Liver (tissue), 9 donors: ENCODE results near the gene CORO7. TPM values are rescaled to one million over a fixed set of nuclear protein-coding genes. Genes with fewer than 3 reads are reported as not detected.

Source experiments
- DNase-seq: peaks from one replicate; pipeline ENCODE4 v3.0.0-alpha.2; 2017; ENCODE audit warnings: low spot score
- H3K27ac ChIP-seq, 2 donors: one replicate each; pipeline ENCODE4 v1.7.0; 2013; ENCODE audit warnings: inconsistent platforms in 2 of 2, low read length in 2 of 2, control low read depth in 1 of 2, low read depth in 1 of 2, mild to moderate bottlenecking in 1 of 2
- H3K27me3 ChIP-seq, 4 donors: one replicate each; pipeline versions ENCODE4 v1.6.1 to v1.7.0; 2013; ENCODE audit warnings: low read length in 3 of 4, inconsistent platforms in 1 of 4, mild to moderate bottlenecking in 1 of 4, moderate library complexity in 1 of 4; ENCODE audit not compliant: control insufficient read depth in 4 of 4, insufficient read depth in 4 of 4
- H3K36me3 ChIP-seq, 4 donors: one replicate each; pipeline versions ENCODE4 v1.6.1 to v1.7.0; 2013; ENCODE audit warnings: low read length in 3 of 4, mild to moderate bottlenecking in 3 of 4, low read depth in 1 of 4, moderate library complexity in 1 of 4; ENCODE audit not compliant: control insufficient read depth in 4 of 4, insufficient read depth in 3 of 4
- H3K4me1 ChIP-seq, 4 donors: one replicate each; pipeline versions ENCODE4 v1.6.1 to v1.7.0; 2013; ENCODE audit warnings: low read length in 3 of 4, mild to moderate bottlenecking in 3 of 4, moderate library complexity in 1 of 4; ENCODE audit not compliant: control insufficient read depth in 4 of 4, insufficient read depth in 4 of 4
- H3K4me3 ChIP-seq, 3 donors: one replicate each; pipeline versions ENCODE4 v1.6.1 to v1.7.0; 2013; ENCODE audit warnings: low read length in 3 of 3, control low read depth in 1 of 3, low read depth in 1 of 3, mild to moderate bottlenecking in 1 of 3
- H3K9ac ChIP-seq, 2 donors: one replicate each; pipeline ENCODE4 v1.7.0; 2013; ENCODE audit warnings: low read length in 2 of 2, mild to moderate bottlenecking in 2 of 2, moderate library complexity in 2 of 2, control low read depth in 1 of 2, low read depth in 1 of 2
- H3K9me3 ChIP-seq, 4 donors: one replicate each; pipeline versions ENCODE4 v1.6.1 to v1.7.0; 2013; ENCODE audit warnings: low read length in 3 of 4; ENCODE audit not compliant: control insufficient read depth in 4 of 4
- ATF3 ChIP-seq: IDR thresholded peaks from 2 replicates; pipeline ENCODE4 v1.6.1; 2016; ENCODE audit warnings: antibody characterized with exemption
- EGR1 ChIP-seq, 2 donors: IDR thresholded peaks; 2 replicates each; pipeline ENCODE4 v1.6.1; 2016 to 2018; ENCODE audit warnings: antibody characterized with exemption in 2 of 2, low read depth in 2 of 2
- FOXA2 ChIP-seq: IDR thresholded peaks from 2 replicates; pipeline ENCODE4 v1.6.1; 2016; ENCODE audit warnings: antibody characterized with exemption
- JUND ChIP-seq, 2 donors: IDR thresholded peaks; 2 replicates each; pipeline ENCODE4 v1.6.1; 2016; ENCODE audit warnings: antibody characterized with exemption in 2 of 2
- MAX ChIP-seq: IDR thresholded peaks from 2 replicates; pipeline ENCODE4 v1.6.1; 2016; ENCODE audit warnings: antibody characterized with exemption
- NR2F2 ChIP-seq: IDR thresholded peaks from 2 replicates; pipeline ENCODE4 v1.6.1; 2016; ENCODE audit warnings: antibody characterized with exemption
- RAD21 ChIP-seq, 2 donors: IDR thresholded peaks; 2 replicates each; pipeline ENCODE4 v1.6.1; 2016; ENCODE audit warnings: antibody characterized with exemption in 2 of 2, mild to moderate bottlenecking in 2 of 2
- RXRA ChIP-seq, 2 donors: IDR thresholded peaks; 2 replicates each; pipeline ENCODE4 v1.6.1; 2017 to 2018; ENCODE audit warnings: antibody characterized with exemption in 2 of 2, mild to moderate bottlenecking in 1 of 2
- SP1 ChIP-seq: IDR thresholded peaks from 2 replicates; pipeline ENCODE4 v1.6.1; 2018; ENCODE audit warnings: antibody characterized with exemption, mild to moderate bottlenecking
- YY1 ChIP-seq: IDR thresholded peaks from 2 replicates; pipeline ENCODE4 v1.6.1; 2016; ENCODE audit warnings: antibody characterized with exemption, mild to moderate bottlenecking
- ZBTB33 ChIP-seq: IDR thresholded peaks from 2 replicates; pipeline ENCODE4 v1.6.1; 2016; ENCODE audit warnings: antibody characterized with exemption
- whole genome bisulfite sequencing: extraction: QIAGEN DNeasy Blood & Tissue Kit; methylation state at CpG from one replicate; pipeline ENCODE4 v1.1.7; 2013; 5-methylcytosine and 5-hydroxymethylcytosine counted together
- polyA plus RNA-seq, 2 donors: library from polyadenylated mRNA; stranded (reverse) in 1 of 2; unstranded in 1 of 2; fragments of 200-250 nt in 1 of 2; fragments of >200 nt in 1 of 2; fragmentation: Nextera tagmentation in 1 of 2; extraction: Ambion mirVana in 1 of 2; gene quantifications; one replicate each; pipeline versions ENCODE4 v1.2.1 to v1.2.3, GENCODE V29; 2013 to 2015
- total RNA-seq, 2 donors: library from RNA; depleted of rRNA; stranded (reverse); fragments of >200 nt; gene quantifications; one replicate each; pipeline ENCODE4 v1.2.3, GENCODE V29; 2014
- TF ChIP-seq, protein P1 (sequence below): fragments of 150-350 bp; IDR thresholded peaks from 2 replicates; pipeline ENCODE4 v1.5.1; 2017; ENCODE audit warnings: improper control_type of control experiment, low read depth, low read length; ENCODE audit not compliant: missing input control
- donor health status: healthy.
- donor health status: healthy.
- donor health status: healthy.
- donor health status: healthy.
- donor health status: healthy.

CORO7 gene
- total and polyA plus RNA-seq, 4 donors = 7.3 to 21.5 (median 13.0) TPM

DNA sequence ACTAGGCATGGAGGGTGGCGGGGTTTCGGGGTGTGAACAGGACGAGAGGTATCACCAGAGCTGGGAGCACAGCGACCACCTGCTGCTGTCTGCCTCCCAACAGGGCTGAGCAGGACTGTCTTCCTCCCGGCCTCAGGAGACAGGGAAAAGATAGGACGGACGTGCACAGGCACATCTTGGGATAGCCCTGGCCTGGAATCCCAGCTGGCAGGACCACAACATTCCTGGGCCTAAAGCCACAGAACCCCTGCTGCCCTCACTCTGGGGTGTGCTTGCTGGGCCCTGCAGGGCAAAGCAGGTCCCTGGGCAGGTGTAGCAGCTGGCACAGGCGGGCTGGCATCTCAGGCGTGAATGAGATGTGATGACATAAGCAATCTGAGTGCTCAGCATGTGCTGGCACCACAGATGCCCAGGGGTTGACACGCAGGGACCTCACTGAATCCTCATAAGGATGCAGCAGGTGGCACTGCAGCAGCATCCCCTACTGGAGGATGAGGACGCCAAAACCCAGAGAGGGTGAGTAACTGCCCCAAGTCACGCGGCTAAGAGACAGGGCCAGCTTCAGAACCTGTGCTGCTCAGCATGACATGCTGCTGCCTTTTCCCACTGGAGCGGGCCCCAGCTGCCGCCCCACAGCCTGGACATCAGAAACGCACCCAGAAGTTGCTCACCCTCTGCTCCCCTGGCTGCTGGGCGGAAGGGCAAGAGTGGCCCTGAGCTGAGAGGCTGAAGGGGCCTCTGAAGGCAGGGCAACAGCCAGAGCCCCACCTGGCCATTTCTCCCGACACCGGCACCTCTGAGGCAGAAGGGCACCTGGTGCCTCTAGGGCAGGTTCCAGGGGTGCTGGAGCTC lies 7.1 kb downstream of the CORO7 start:
- DNase-seq = no peak
- WGBS = 94% methylated on average over 19 of the region's 19 CpGs
- Histone ChIP-seq H3K27ac (no peak overlapping the region), H3K36me3 (peaks cover 4 to 9% (median 6%) of the 10 kb centered on the region in 4 donors), H3K4me3 (no peak overlapping the region), H3K27me3 (no peaks in the 10 kb centered on the region), H3K9ac (no peak overlapping the region), H3K4me1 (peaks cover 0 to 13% (median under 1%) of the 10 kb centered on the region in 4 donors), H3K9me3 (no peaks in the 10 kb centered on the region)
- TF ChIP-seq SP1 = no peak
- no peak for TF ChIP-seq FOXA2
- TF ChIP-seq JUND (IDR thresholded peaks at IDR 0.05) = no peak
- TF ChIP-seq, protein P1, sequence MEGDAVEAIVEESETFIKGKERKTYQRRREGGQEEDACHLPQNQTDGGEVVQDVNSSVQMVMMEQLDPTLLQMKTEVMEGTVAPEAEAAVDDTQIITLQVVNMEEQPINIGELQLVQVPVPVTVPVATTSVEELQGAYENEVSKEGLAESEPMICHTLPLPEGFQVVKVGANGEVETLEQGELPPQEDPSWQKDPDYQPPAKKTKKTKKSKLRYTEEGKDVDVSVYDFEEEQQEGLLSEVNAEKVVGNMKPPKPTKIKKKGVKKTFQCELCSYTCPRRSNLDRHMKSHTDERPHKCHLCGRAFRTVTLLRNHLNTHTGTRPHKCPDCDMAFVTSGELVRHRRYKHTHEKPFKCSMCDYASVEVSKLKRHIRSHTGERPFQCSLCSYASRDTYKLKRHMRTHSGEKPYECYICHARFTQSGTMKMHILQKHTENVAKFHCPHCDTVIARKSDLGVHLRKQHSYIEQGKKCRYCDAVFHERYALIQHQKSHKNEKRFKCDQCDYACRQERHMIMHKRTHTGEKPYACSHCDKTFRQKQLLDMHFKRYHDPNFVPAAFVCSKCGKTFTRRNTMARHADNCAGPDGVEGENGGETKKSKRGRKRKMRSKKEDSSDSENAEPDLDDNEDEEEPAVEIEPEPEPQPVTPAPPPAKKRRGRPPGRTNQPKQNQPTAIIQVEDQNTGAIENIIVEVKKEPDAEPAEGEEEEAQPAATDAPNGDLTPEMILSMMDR = no peak
- TF ChIP-seq MAX = no peak
- TF ChIP-seq ZBTB33 = no peak
- no peak for TF ChIP-seq RAD21 (IDR thresholded peaks at IDR 0.05)

DNA sequence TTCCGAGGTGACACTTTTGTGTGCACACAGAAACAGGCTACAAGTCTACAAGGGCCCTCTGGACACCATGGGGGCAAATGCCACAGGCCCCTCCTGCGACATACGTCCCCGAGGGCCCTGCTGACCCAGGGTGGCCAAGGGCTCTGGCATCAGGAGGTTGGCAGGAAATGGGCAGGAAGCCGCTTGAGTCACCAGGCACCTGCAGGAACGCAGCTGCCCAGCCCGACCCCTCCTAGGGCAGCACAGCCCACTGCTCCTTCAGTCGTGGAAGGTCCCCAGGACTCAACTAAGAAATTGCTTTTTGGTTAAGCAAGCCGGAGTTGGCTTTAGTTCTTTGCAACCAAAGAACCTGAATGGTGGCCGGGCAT lies 8.1 kb downstream of the CORO7 start:
- peaks cover 0 to 13% (median under 1%) of the 10 kb centered on the region in 4 donors for H3K4me1 ChIP-seq
- H3K27me3 ChIP-seq = no peaks in the 10 kb centered on the region
- H3K4me3 ChIP-seq = no peak overlapping the region
- H3K9me3 ChIP-seq = no peaks in the 10 kb centered on the region
- H3K36me3 ChIP-seq = peaks cover 4 to 9% (median 7%) of the 10 kb centered on the region in 4 donors
- no peak for DNase-seq
- no peak overlapping the region for H3K9ac ChIP-seq
- WGBS = 86% methylated on average over 10 of the region's 10 CpGs
- TF ChIP-seq NR2F2 = no peak
- no peak for TF ChIP-seq SP1
- no peak for TF ChIP-seq RXRA (IDR thresholded peaks at IDR 0.05)
- no peak for TF ChIP-seq MAX
- TF ChIP-seq YY1 = no peak
- TF ChIP-seq JUND (IDR thresholded peaks at IDR 0.05) = no peak
- TF ChIP-seq, protein P1 = no peak
- no peak for TF ChIP-seq EGR1 (IDR thresholded peaks at IDR 0.05; ENCODE audit: low read depth in 2 of 2)
- no peak for TF ChIP-seq ATF3
- TF ChIP-seq ZBTB33 = no peak
- no peak overlapping the region for H3K27ac ChIP-seq
